HAP-1 (cell line): ENCODE measurements around the gene BIRC3.
A peak's percentile ranks its signal among the peaks of the same experiment; 100 is the strongest.

Experiments used
- DNase-seq, 2 experiments: peaks; one replicate each; pipeline ENCODE4 v3.0.0-alpha.2; 2016 to 2020; ENCODE audit warnings: low spot score in 2 of 2
- H3K27me3 ChIP-seq: fragments of 250-450 bp; sonication (Bioruptor Pico); 2 replicates; pipeline ENCODE4 v1.5.1; 2020; ENCODE audit warnings: low read depth, mild to moderate bottlenecking, moderate library complexity
- H3K36me3 ChIP-seq: fragments of 250-450 bp; sonication (Bioruptor Pico); replicated peaks from 2 replicates; pipeline ENCODE4 v1.5.1; 2020; ENCODE audit warnings: mild to moderate bottlenecking
- H3K4me1 ChIP-seq: fragments of 250-450 bp; sonication (Bioruptor Pico); 2 replicates; pipeline ENCODE4 v1.5.1; 2020; ENCODE audit warnings: mild to moderate bottlenecking
- H3K4me3 ChIP-seq: fragments of 250-450 bp; sonication (Bioruptor Pico); 2 replicates; pipeline ENCODE4 v1.5.1; 2020; ENCODE audit warnings: mild to moderate bottlenecking, moderate library complexity
- H3K9me3 ChIP-seq: fragments of 250-450 bp; sonication (Bioruptor Pico); 2 replicates; pipeline ENCODE4 v1.5.1; 2020; ENCODE audit warnings: mild to moderate bottlenecking, moderate library complexity
- in situ Hi-C: fragments of 300-500 bp; cut with MboI; formaldehyde crosslinking; loops from 3 replicates; pipeline ENCODE4 v1.14.3; 2020; ENCODE audit warnings: low sequenced_read_pairs, inconsistent platforms, mixed read lengths

The BIRC3 gene

DNA sequence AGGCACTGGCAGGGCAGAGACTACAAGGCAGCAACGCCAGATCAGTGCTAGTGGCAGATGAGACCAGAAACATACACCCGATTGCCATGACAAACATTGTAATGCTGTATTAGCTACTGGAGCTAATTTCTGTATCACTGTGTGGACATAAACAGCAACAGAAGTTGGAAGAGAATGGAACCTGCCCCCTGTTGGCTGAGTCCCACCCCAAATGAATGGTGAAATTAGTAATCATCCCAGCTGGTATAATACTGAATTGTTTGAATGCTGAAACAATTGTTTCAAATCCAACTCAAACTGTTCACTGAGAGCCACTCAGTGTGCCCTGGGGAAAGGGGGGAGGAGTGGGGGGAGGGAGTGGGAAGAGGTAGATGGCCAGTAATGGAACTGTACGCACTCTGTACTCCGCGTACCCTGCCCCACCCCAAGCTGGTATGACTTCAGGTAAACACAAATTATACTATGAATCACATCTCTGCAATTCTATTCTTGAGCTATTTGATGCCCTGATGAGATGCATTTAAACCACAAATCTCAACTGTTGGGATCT lies 11.2 kb upstream of the BIRC3 start:
- no peak for DNase-seq
- Histone ChIP-seq H3K9me3 (no peaks in the 10 kb centered on the region; the same call in 1 of the 2 replicates), H3K27me3 (0 out of 2 replicates have a peak, but pooled peaks cover 2% of the 10 kb centered on the region), H3K4me3 (no peak overlapping the region), H3K36me3 (no peaks in the 10 kb centered on the region), H3K4me1 (no peaks in the 10 kb centered on the region)
- in situ Hi-C loops: no loop called here

GRCh38 chr11:102306817-102307726 lies 10.2 kb upstream of the BIRC3 start:
- Histone ChIP-seq H3K4me1 (no peaks in the 10 kb centered on the region), H3K27me3 (0 out of 2 replicates have a peak, but pooled peaks cover 2% of the 10 kb centered on the region), H3K4me3 (no peak overlapping the region), H3K9me3 (no peaks in the 10 kb centered on the region), H3K36me3 (no peaks in the 10 kb centered on the region)
- in situ Hi-C loops: no loop called here
- DNase-seq: no peak

DNA sequence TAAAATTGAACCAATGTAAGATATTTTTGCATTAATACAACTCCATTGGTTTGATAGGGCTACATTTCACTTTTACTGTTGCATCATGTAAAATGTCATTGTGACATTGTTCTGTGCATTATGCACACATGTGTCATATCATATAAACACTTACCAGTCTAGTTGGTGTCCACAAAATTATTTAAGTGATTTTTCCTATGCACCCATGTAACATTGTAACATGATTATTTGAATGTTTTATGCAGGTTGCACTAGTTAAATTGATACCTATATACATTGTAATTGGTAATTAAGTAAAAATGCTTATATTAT lies 9.6 kb upstream of the BIRC3 start:
- Histone ChIP-seq H3K36me3 (no peaks in the 10 kb centered on the region), H3K27me3 (0 out of 2 replicates have a peak, but pooled peaks cover 2% of the 10 kb centered on the region), H3K4me1 (no peaks in the 10 kb centered on the region), H3K4me3 (no peak overlapping the region), H3K9me3 (no peaks in the 10 kb centered on the region)
- DNase-seq: no peak
- in situ Hi-C loops: no loop called here

GRCh38 chr11:102309621-102310541 lies 7.4 kb upstream of the BIRC3 start:
- H3K27me3 ChIP-seq: 0 out of 2 replicates have a peak, but pooled peaks cover 2% of the 10 kb centered on the region
- in situ Hi-C loops: no loop called here

GRCh38 chr11:102312667-102313066 lies 4.6 kb upstream of the BIRC3 start:
- Histone ChIP-seq H3K4me1 (no peaks in the 10 kb centered on the region), H3K9me3 (no peaks in the 10 kb centered on the region), H3K27me3 (no peaks in the 10 kb centered on the region), H3K4me3 (no peak overlapping the region), H3K36me3 (no peaks in the 10 kb centered on the region)
- no peak for DNase-seq
- in situ Hi-C loops: no loop called here

More at GRCh38 chr11:102309621-102310541, 7.4 kb upstream of the BIRC3 start:
- H3K36me3 ChIP-seq: no peaks in the 10 kb centered on the region
- peak in 1 of 2 experiments; percentile 44 for DNase-seq
- no peaks in the 10 kb centered on the region for H3K4me1 ChIP-seq
- H3K9me3 ChIP-seq: no peaks in the 10 kb centered on the region
- H3K4me3 ChIP-seq: no peak overlapping the region

DNA sequence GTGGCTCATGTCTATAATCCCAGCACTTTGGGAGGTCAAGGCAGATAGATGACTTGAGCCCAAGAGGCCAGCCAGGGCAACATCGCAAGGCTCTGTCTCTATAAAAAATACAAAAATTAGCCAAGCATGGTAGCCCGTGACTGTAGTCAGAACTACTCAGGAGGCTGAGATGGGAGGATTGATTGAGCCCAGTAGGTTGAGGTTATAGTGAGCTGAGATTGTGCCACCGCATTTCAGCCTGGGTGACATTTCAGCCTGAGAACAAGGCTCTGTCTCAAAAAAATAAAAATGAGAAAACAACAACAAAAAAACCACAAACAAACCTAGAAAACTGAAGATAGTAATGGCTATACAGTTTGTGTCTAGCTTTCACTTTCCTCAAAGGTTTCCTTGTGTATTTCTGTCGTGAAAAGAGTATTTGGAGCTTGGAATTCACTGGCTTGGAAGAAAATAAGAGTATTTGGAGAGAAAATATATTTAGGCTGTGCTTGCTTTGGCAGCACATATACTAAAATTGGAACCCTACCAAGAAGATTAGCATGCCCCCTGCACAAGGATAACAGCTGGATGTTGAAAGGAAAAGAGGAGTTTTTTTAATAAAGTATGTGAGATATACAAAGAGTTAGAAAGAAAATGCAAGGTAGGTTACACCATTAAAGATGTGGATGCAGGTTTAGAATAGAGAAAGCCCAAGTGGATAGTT lies 3.9 kb upstream of the BIRC3 start:
- no peak overlapping the region for H3K4me3 ChIP-seq
- in situ Hi-C loops: no loop called here
- H3K4me1 ChIP-seq: no peaks in the 10 kb centered on the region

DNA sequence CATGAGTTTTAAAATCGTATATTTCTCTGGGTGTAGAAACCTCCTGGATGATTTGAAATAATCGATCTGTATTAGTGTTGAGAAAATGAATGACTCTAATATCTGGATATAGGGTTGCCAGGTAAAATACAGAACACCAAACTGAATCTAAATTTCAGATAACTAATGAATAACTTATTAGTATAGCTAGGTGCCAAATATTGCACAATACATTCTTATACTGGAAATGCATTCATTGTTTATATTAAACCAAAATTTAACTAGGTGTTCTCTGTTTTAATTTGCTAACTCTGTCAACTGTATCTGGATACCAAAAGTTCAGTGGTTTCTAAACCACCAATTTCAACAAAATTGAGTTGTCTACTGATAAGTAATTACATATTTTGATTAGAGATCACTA lies 2.5 kb upstream of the BIRC3 start:
- no peak for DNase-seq
- Histone ChIP-seq H3K9me3 (no peaks in the 10 kb centered on the region), H3K27me3 (no peaks in the 10 kb centered on the region), H3K4me1 (no peaks in the 10 kb centered on the region), H3K36me3 (no peaks in the 10 kb centered on the region), H3K4me3 (no peak overlapping the region)
- in situ Hi-C loops: no loop called here

More for the DNA sequence above, 3.9 kb upstream of the BIRC3 start:
- no peaks in the 10 kb centered on the region for H3K9me3 ChIP-seq
- no peaks in the 10 kb centered on the region for H3K36me3 ChIP-seq
- no peaks in the 10 kb centered on the region for H3K27me3 ChIP-seq
- DNase-seq: no peak

GRCh38 chr11:102316346-102316904 lies 859 bp upstream of the BIRC3 start:
- Histone ChIP-seq H3K27me3 (no peaks in the 10 kb centered on the region), H3K36me3 (no peaks in the 10 kb centered on the region), H3K4me3 (no peak overlapping the region), H3K9me3 (no peaks in the 10 kb centered on the region), H3K4me1 (no peaks in the 10 kb centered on the region)
- DNase-seq: no peak
- in situ Hi-C loops: no loop called here

DNA sequence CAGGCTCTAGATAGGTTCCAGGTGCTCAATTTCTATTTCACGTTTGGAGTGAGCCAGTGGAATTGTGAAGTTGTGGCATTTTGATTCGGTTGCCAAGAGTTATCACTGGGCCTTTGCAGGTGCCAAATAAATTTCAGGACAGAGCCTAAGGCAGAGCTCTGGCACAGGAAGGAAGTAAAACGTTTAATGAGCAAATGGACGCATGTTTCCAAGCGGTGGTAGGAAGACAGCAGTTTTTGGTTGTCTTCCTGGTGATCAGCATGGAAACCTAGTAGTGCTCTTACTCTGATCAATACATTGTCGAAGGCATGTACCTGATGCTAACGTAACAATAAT lies 452 bp downstream of the BIRC3 start:
- DNase-seq: no peak
- Histone ChIP-seq H3K4me3 (peak overlapping the region; percentile 29), H3K4me1 (no peaks in the 10 kb centered on the region), H3K36me3 (no peaks in the 10 kb centered on the region), H3K9me3 (no peaks in the 10 kb centered on the region), H3K27me3 (no peaks in the 10 kb centered on the region)
- in situ Hi-C loops: no loop called here

GRCh38 chr11:102318469-102318868 lies 1.2 kb downstream of the BIRC3 start:
- in situ Hi-C loops: no loop called here
- Histone ChIP-seq H3K4me1 (no peaks in the 10 kb centered on the region), H3K4me3 (no peak overlapping the region), H3K27me3 (no peaks in the 10 kb centered on the region), H3K36me3 (no peaks in the 10 kb centered on the region), H3K9me3 (no peaks in the 10 kb centered on the region)
- DNase-seq: no peak

DNA sequence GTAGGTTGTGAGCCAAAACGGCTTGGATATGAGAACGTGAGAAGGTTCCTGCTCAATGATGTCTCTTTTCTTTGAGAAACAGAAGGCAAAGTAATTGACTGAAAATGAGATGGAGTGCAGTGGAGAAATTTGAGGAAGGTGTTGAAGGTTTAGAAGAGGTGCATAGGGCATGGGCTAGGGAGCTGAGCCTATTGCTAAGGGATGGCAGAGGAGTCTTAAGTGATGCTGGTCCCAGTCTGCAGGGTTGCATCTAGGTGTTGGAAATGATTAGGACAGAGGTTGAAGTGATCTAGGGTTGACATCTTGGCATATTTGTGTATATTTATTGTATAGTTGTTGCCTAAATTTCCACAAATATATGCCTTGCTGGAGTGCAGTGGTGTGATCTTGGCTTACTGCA lies 2.3 kb downstream of the BIRC3 start:
- Histone ChIP-seq H3K4me1 (no peaks in the 10 kb centered on the region), H3K36me3 (no peaks in the 10 kb centered on the region), H3K9me3 (no peaks in the 10 kb centered on the region), H3K4me3 (no peak overlapping the region), H3K27me3 (no peaks in the 10 kb centered on the region)
- no peak for DNase-seq
- in situ Hi-C loops: no loop called here

- H3K36me3 ChIP-seq: no peaks in the 10 kb centered on the region
- H3K4me3 ChIP-seq: no peak overlapping the region
- DNase-seq: no peak
- no peaks in the 10 kb centered on the region for H3K9me3 ChIP-seq
- H3K4me1 ChIP-seq: no peaks in the 10 kb centered on the region
- H3K27me3 ChIP-seq: no peaks in the 10 kb centered on the region
- in situ Hi-C loops: no loop called here
Measured at GRCh38 chr11:102320188-102320587, 2.9 kb downstream of the BIRC3 start.

DNA sequence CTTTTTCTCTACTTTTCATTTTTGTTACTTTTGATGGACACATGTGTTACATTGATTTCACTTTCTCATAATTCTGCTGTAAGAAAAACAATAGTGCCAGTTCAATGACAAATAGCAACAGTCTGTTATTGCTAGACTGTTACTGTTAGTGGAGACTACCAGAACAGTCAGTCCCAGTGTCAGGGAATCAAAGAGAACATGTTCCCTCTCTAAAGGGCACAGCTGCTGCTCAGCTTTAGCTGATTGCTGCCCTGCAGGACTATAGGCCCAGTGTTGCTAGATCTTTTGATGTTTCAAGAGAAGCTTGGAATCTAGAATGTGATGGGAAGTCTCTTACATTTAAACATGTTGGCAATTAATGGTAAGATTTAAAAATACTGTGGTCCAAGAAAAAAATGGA lies 3.4 kb downstream of the BIRC3 start:
- Histone ChIP-seq H3K9me3 (no peaks in the 10 kb centered on the region), H3K36me3 (no peaks in the 10 kb centered on the region), H3K4me1 (no peaks in the 10 kb centered on the region), H3K4me3 (no peak overlapping the region), H3K27me3 (no peaks in the 10 kb centered on the region)
- no peak for DNase-seq
- in situ Hi-C loops: no loop called here
